Muscle of leg (tissue), 11 donors: ENCODE results near the gene SYT15. TPM values are rescaled to one million over a fixed set of nuclear protein-coding genes. Genes with fewer than 3 reads are reported as not detected.

Source experiments
- DNase-seq: peaks from one replicate; pipeline ENCODE4 v3.0.0; 2013
- H3K27ac ChIP-seq: one replicate; pipeline ENCODE4 v1.5.1; 2013; ENCODE audit warnings: mild to moderate bottlenecking, low read length, control low read depth
- H3K27me3 ChIP-seq: one replicate; pipeline ENCODE4 v1.6.1; 2013; ENCODE audit warnings: low read length; ENCODE audit not compliant: control insufficient read depth, insufficient read depth
- H3K36me3 ChIP-seq: one replicate; pipeline ENCODE4 v1.6.1; 2013; ENCODE audit warnings: low read length; ENCODE audit not compliant: control insufficient read depth, insufficient read depth
- H3K4me1 ChIP-seq: one replicate; pipeline ENCODE4 v1.6.1; 2013; ENCODE audit warnings: low read length; ENCODE audit not compliant: control insufficient read depth, insufficient read depth
- H3K4me3 ChIP-seq: one replicate; pipeline ENCODE4 v1.5.1; 2013; ENCODE audit warnings: low read length, control low read depth
- H3K9me3 ChIP-seq: replicated peaks from 2 replicates; pipeline ENCODE4 v1.6.1; 2013; ENCODE audit warnings: low read depth, low read length; ENCODE audit not compliant: control insufficient read depth
- WGBS: methylation state at CpG from one replicate; pipeline ENCODE4 v1.1.5; 2013; ENCODE audit warnings: missing lambda C conversion rate; ENCODE audit not compliant: insufficient coverage; 5-methylcytosine and 5-hydroxymethylcytosine counted together
- polyA plus RNA-seq, 8 donors: library from polyadenylated mRNA; unstranded; fragments of 120-200 nt; gene quantifications; one replicate each; pipeline versions ENCODE4 v1.2.1 to v1.2.3, GENCODE V29; 2013; ENCODE audit warnings: inconsistent platforms in 1 of 8, low replicate concordance in 1 of 8; ENCODE audit not compliant: insufficient read length in 8 of 8, insufficient read depth in 1 of 8
- total RNA-seq: library from RNA; stranded (reverse); fragments of 120-200 nt; gene quantifications from one replicate; pipeline ENCODE4 v1.2.4, GENCODE V29; 2013

Gene SYT15
- total and polyA plus RNA-seq, 9 donors: 1.1 to 5.2 (median 3.8) TPM

GRCh38 chr10:46538717-46539426, 40.1 kb upstream of the SYT15 start:
- Histone ChIP-seq H3K4me3 (no peak overlapping the region), H3K9me3 (no peaks in the 10 kb centered on the region), H3K27me3 (peaks cover 21% of the 10 kb centered on the region), H3K4me1 (peaks cover 5% of the 10 kb centered on the region), H3K36me3 (no peaks in the 10 kb centered on the region), H3K27ac (no peak overlapping the region)
- no peak for DNase-seq
- WGBS: no CpG with 5 or more reads among the region's 3 CpGs

GRCh38 chr10:46539596-46540411, 39.1 kb upstream of the SYT15 start:
- Histone ChIP-seq H3K27me3 (peaks cover 21% of the 10 kb centered on the region), H3K27ac (no peak overlapping the region), H3K4me3 (no peak overlapping the region), H3K36me3 (no peaks in the 10 kb centered on the region), H3K9me3 (no peaks in the 10 kb centered on the region), H3K4me1 (peaks cover 5% of the 10 kb centered on the region)
- WGBS: 85% methylated on average over 9 of the region's 14 CpGs
- no peak for DNase-seq

- H3K4me1 ChIP-seq: peaks cover 5% of the 10 kb centered on the region
- H3K36me3 ChIP-seq: no peaks in the 10 kb centered on the region
- 92% methylated on average over 5 of the region's 8 CpGs for WGBS
- H3K4me3 ChIP-seq: no peak overlapping the region
- H3K27ac ChIP-seq: no peak overlapping the region
- no peak for DNase-seq
- H3K27me3 ChIP-seq: peaks cover 21% of the 10 kb centered on the region
- H3K9me3 ChIP-seq: no peaks in the 10 kb centered on the region
These were observed 38.4 kb upstream of the SYT15 start for GRCh38 chr10:46540412-46541016.

DNA sequence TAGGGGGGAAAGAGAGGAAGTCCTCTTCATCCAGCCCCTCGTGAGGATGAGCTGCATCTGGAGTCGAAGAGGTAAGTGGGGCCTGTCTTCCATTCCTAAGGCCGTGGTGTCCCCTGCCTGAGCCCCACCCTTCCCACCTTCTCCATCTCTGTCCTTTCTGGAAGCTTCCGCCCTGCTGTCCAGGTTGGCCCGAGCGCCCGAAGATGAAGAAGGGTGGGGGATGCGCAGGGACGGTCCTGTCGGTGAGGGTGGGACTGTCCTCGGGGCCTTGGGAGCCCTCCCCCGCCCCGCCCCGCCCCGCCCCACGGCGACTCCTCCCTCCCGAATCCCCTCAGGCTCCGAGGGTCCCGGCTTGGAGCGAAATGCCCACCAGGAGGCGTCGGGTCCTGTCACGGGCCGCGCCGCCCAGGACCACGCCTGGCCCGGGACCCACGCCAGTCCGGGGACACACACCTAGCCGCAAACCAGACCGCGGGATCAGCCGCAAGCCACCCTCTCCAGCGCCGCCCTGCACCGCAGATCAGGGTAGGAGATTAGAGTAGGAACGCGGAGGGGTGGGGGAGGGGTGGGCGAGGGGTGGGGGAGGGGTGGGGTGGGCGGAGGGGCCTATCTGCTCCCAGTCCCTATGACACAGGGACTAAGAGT, 37.8 kb upstream of the SYT15 start:
- Histone ChIP-seq H3K9me3 (no peaks in the 10 kb centered on the region), H3K27me3 (peaks cover 19% of the 10 kb centered on the region), H3K27ac (no peak overlapping the region), H3K4me1 (peaks cover 5% of the 10 kb centered on the region), H3K36me3 (no peaks in the 10 kb centered on the region), H3K4me3 (peak overlapping the region; percentile 21)
- no peak for DNase-seq
- WGBS: 9% methylated on average over 21 of the region's 42 CpGs

DNA sequence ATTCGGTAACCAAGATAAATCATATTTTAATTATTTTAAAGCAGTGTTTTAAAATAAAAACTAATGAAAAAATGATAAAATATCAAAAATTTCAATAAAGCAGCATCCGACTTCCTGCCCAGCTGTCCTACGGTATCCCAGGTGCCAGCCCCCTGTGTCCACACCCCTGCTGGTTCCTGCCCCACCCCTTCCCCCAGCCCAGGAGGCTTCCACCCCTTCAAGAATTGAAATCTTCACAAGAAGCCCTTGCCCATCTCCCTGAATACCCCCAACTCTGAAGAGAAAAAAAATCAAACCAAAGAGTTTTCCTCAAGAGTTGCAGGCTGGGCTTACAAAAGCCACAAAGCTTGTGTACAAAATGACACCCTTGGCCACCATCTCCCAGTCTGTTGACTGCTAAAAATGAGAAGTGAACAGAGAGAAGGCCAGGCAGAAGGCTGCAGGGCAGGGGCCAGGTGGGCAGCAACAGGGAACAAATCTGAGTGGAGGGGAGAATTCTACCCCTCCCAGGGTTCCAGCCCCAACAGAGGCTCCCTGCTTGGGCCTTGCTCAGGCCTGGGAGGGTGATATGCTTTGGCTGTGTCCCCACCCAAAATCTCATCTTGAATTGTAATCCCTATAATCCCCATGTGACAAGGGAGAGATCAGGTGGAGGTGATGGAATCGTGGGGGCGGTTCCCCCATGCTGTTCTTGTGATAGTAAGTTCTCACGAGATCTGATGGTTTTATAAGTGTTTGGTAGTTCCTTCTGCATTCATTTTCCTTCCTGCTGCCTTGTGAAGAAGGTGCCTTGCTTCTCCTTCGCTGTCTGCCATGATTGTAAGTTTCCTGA, 37.0 kb upstream of the SYT15 start:
- Histone ChIP-seq H3K4me1 (peaks cover 5% of the 10 kb centered on the region), H3K9me3 (no peaks in the 10 kb centered on the region), H3K27me3 (peaks cover 17% of the 10 kb centered on the region), H3K27ac (no peak overlapping the region), H3K4me3 (no peak overlapping the region), H3K36me3 (no peaks in the 10 kb centered on the region)
- no peak for DNase-seq
- WGBS: 43% methylated on average over 2 of the region's 7 CpGs

DNA sequence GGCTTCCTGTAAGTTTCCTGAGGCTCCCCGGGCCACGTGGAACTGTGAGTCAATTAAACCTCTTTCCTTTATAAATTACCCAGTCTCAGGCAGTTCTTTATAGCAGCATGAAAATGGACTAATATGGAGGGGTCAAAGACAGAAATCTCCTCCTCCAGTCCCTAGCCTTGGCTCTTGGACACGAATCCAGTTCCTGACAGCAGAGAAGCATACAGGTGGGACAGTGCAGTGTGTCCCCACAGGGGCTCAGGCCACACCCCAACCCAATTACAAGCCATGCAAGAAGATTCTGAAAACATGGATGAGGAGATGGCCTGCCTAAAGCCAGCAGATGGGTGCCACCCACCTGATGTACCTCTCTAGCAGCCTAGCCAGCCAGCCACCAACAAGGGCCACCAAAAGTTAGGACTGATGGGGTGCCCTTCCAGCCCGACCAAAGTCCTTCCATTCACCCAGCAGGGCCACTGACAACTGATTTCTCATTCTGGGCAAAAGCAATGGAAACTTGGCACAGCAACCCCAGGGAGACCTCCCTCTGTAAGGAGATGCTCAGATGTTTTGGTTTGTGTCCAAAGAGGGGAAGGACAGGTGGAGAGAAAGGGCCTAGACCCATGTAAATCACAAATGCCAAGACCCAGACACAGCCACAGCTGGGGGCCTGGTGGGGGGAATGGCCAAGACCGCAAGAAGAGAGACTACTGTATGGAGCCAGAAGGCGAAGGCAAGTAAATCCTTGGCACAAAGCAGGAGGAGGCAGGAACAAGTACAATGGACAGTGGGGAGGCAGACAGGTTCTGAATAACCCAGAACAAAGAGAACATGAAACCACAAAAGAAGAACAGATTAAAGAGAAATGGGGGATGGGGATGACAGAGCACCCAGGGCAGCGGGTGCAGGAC, 36.1 kb upstream of the SYT15 start:
- H3K27me3 ChIP-seq: peaks cover 18% of the 10 kb centered on the region
- DNase-seq: no peak
- WGBS: 71% methylated on average over 4 of the region's 7 CpGs

GRCh38 chr10:46543466-46544377, 35.2 kb upstream of the SYT15 start:
- DNase-seq: no peak
- 88% methylated on average over 12 of the region's 14 CpGs for WGBS
- H3K4me3 ChIP-seq: no peak overlapping the region
- peaks cover 18% of the 10 kb centered on the region for H3K27me3 ChIP-seq
- peaks cover 5% of the 10 kb centered on the region for H3K4me1 ChIP-seq
- no peaks in the 10 kb centered on the region for H3K9me3 ChIP-seq
- no peak overlapping the region for H3K27ac ChIP-seq
- H3K36me3 ChIP-seq: no peaks in the 10 kb centered on the region

More for the DNA sequence above, 36.1 kb upstream of the SYT15 start:
- Histone ChIP-seq H3K4me1 (peaks cover 5% of the 10 kb centered on the region), H3K9me3 (no peaks in the 10 kb centered on the region), H3K27ac (no peak overlapping the region), H3K4me3 (no peak overlapping the region), H3K36me3 (no peaks in the 10 kb centered on the region)

GRCh38 chr10:46544989-46545791, 33.7 kb upstream of the SYT15 start:
- 60% methylated on average over 3 of the region's 3 CpGs for WGBS
- Histone ChIP-seq H3K36me3 (no peaks in the 10 kb centered on the region), H3K4me3 (no peak overlapping the region), H3K27me3 (peaks cover 17% of the 10 kb centered on the region), H3K4me1 (peaks cover 5% of the 10 kb centered on the region), H3K9me3 (no peaks in the 10 kb centered on the region), H3K27ac (no peak overlapping the region)
- no peak for DNase-seq
